ENCODE measurements around the gene USO1. TPM values are rescaled to one million over a fixed set of nuclear protein-coding genes. Genes with fewer than 3 reads are reported as not detected.

Gene USO1
- total and polyA plus RNA-seq, 2 of the 13 experiments (the other 11 are each of a cell fraction or from before 2014, with no cell fraction given): 52.2 to 87.7 TPM

DNA sequence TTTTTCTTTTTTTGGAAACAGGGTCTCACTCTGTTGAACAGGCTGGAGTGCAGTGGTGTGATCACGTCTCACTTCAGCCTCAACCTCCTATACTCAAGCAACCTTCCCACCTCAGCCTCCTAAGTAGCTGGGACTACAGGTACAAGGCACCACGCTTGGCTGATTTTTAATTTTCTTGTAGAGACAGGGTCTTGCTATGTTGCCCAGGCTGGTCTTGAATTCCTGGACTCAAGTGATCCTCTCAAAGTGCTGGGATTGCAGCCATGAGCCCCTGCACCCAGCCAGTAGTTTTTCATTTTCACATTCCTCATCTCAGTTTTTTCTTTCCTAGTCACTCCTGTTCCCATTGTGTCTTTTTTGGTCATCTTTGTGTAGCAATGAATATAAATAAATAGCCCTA is 11.1 kb downstream of the USO1 start:
- 98% methylated on average over 2 of the region's 2 CpGs for WGBS (ENCODE audit: low lambda C conversion rate)
- FAIRE-seq (no peak), ATAC-seq (no peak), DNase-seq (ENCODE audit: low spot score) (no peak)
- Histone ChIP-seq H3K27me3 (ENCODE audit: control insufficient read depth in 1 of 2, insufficient read depth in 2 of 2, low read length in 2 of 2) (no peaks in the 10 kb centered on the region), H3K27ac (ENCODE audit: extremely low read length, insufficient read depth, low read length) (no peak overlapping the region), H4K20me1 (ENCODE audit: insufficient read depth, low read length) (peaks cover 16% of the 10 kb centered on the region; the same call in 1 of the 2 replicates), H3K4me3 (replicated peaks in 1 of 3; ENCODE audit: insufficient read depth in 1 of 3, low read depth in 2 of 3, low read length in 3 of 3) (no peak overlapping the region), H2AFZ (ENCODE audit: low read length) (no peak overlapping the region), H3K4me2 (ENCODE audit: low read depth, low read length) (no peak overlapping the region), H3K9me3 (ENCODE audit: low read length) (no peaks in the 10 kb centered on the region), H3K9ac (ENCODE audit: insufficient read depth, low read depth, low read length) (no peak overlapping the region), H3K4me1 (ENCODE audit: insufficient read depth, low read length) (peaks cover 24% of the 10 kb centered on the region), H3K36me3 (replicated peaks in 1 of 2; ENCODE audit: control insufficient read depth in 1 of 2, insufficient read depth in 2 of 2, low read length in 2 of 2) (no peaks in the 10 kb centered on the region; a peak in 1 of 5 replicates), H3K79me2 (ENCODE audit: insufficient read depth, low read length) (peaks cover 58% of the 10 kb centered on the region)
- TF ChIP-seq ZNF121 (CRISPR knock-in tag; IDR thresholded peaks at IDR 0.05): peak; percentile 73
- no peak for TF ChIP-seq ZNF589 (CRISPR knock-in tag; conservative IDR thresholded peaks at IDR 0.05)
- no peak for TF ChIP-seq SRY (CRISPR knock-in tag; IDR thresholded peaks at IDR 0.05)
- TF ChIP-seq, protein P1, sequence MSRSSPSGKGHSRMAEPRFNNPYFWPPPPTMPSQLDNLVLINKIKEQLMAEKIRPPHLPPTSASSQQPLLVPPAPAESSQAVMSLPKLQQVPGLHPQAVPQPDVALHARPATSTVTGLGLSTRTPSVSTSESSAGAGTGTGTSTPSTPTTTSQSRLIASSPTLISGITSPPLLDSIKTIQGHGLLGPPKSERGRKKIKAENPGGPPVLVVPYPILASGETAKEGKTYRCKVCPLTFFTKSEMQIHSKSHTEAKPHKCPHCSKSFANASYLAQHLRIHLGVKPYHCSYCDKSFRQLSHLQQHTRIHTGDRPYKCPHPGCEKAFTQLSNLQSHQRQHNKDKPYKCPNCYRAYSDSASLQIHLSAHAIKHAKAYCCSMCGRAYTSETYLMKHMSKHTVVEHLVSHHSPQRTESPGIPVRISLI (CRISPR knock-in tag; IDR thresholded peaks at IDR 0.05; ENCODE audit: borderline replicate concordance): no peak
- TF ChIP-seq SP4 (CRISPR knock-in tag; IDR thresholded peaks at IDR 0.05): no peak
- TF ChIP-seq POLR2A (IDR thresholded peaks at IDR 0.05; ENCODE audit: insufficient read depth in 1 of 2, low read depth in 2 of 2, low read length in 2 of 2): no peak
- TF ChIP-seq CC2D1A (CRISPR knock-in tag; IDR thresholded peaks at IDR 0.05): no peak
- TF ChIP-seq NBN (conservative IDR thresholded peaks at IDR 0.05): no peak
- no TSS peak for BruUV-seq (replicated peaks)
- CTCF ChIA-PET (ENCODE audit: low intra/inter-chr PET ratio, low total read pairs): no interaction called here
- POLR2A ChIA-PET: interaction anchor here (0.7 to 2.2 kb wide), 2 partner anchors 11 to 20 kb away, joined by 4 to 11 read pairs; partner anchors contain the start of gene USO1
- intact Hi-C loops (cut with micrococcal nuclease; ENCODE audit: unreplicated experiment) (no loop called here), in situ Hi-C loops (cut with HindIII; ENCODE audit: extremely low pct_ligation_motif_present, low pct_unique_long_range_greater_than_20kb) (no loop called here)

DNA sequence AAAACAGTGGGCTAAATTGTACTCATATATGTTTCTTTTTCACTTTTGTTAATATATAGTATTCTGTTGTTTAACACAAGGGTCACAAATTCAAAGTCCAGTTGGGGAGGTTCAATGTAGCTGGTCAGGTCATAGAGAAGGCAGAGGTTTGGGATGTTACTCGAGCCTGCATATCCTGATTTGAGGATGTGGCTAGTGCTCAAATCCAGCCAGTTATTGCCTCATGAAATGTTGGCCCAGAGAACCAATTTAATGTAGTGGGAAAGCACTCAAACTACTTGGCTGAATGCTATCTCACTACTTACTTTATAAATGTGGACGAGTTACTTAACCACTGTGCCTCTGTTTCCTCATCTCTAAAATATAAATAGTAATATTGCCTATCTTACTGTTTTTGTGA is 12.5 kb downstream of the USO1 start:
- peak overlapping the region; percentile 23; the same call in 1 of the 2 replicates for H3K4me2 ChIP-seq (ENCODE audit: low read depth, low read length)
- FAIRE-seq (no peak), DNase-seq (ENCODE audit: low spot score) (no peak), ATAC-seq (peak; percentile 65)
- in situ Hi-C loops (cut with HindIII; ENCODE audit: extremely low pct_ligation_motif_present, low pct_unique_long_range_greater_than_20kb): no loop called here
- H3K9me3 ChIP-seq (ENCODE audit: low read length): no peaks in the 10 kb centered on the region
- ChIA-PET POLR2A (interaction anchor here (1.5 to 2.2 kb wide), 2 partner anchors 10 to 12 kb away, joined by 3 to 11 read pairs; partner anchors contain the start of gene USO1), CTCF (ENCODE audit: low intra/inter-chr PET ratio, low total read pairs) (no interaction called here)
- H3K79me2 ChIP-seq (ENCODE audit: insufficient read depth, low read length): peaks cover 53% of the 10 kb centered on the region
- H3K27me3 ChIP-seq (ENCODE audit: control insufficient read depth in 1 of 2, insufficient read depth in 2 of 2, low read length in 2 of 2): no peaks in the 10 kb centered on the region
- BruUV-seq (replicated peaks): no TSS peak
- peaks cover 18% of the 10 kb centered on the region; the same call in 1 of the 2 replicates for H4K20me1 ChIP-seq (ENCODE audit: insufficient read depth, low read length)
- 65% methylated on average over 2 of the region's 2 CpGs for WGBS (ENCODE audit: low lambda C conversion rate)
- peak overlapping the region; percentile 27 for H3K27ac ChIP-seq (ENCODE audit: extremely low read length, insufficient read depth, low read length)
- no peak overlapping the region for H3K9ac ChIP-seq (ENCODE audit: insufficient read depth, low read depth, low read length)
- peak; percentile 25 for TF ChIP-seq HNF4A (CRISPR knock-in tag; IDR thresholded peaks at IDR 0.05)
- TF ChIP-seq, protein P2, sequence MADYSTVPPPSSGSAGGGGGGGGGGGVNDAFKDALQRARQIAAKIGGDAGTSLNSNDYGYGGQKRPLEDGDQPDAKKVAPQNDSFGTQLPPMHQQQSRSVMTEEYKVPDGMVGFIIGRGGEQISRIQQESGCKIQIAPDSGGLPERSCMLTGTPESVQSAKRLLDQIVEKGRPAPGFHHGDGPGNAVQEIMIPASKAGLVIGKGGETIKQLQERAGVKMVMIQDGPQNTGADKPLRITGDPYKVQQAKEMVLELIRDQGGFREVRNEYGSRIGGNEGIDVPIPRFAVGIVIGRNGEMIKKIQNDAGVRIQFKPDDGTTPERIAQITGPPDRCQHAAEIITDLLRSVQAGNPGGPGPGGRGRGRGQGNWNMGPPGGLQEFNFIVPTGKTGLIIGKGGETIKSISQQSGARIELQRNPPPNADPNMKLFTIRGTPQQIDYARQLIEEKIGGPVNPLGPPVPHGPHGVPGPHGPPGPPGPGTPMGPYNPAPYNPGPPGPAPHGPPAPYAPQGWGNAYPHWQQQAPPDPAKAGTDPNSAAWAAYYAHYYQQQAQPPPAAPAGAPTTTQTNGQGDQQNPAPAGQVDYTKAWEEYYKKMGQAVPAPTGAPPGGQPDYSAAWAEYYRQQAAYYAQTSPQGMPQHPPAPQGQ (CRISPR knock-in tag; IDR thresholded peaks at IDR 0.05; ENCODE audit: borderline replicate concordance): no peak
- peaks cover 24% of the 10 kb centered on the region for H3K4me1 ChIP-seq (ENCODE audit: insufficient read depth, low read length)
- no peak overlapping the region for H2AFZ ChIP-seq (ENCODE audit: low read length)
- H3K36me3 ChIP-seq (replicated peaks in 1 of 2; ENCODE audit: control insufficient read depth in 1 of 2, insufficient read depth in 2 of 2, low read length in 2 of 2): no peaks in the 10 kb centered on the region; a peak in 1 of 5 replicates
- no peak overlapping the region for H3K4me3 ChIP-seq (replicated peaks in 1 of 3; ENCODE audit: insufficient read depth in 1 of 3, low read depth in 2 of 3, low read length in 3 of 3)
- intact Hi-C loops (cut with micrococcal nuclease; ENCODE audit: unreplicated experiment): no loop called here
